HG03103 (cell line): ENCODE measurements around the gene EIF3L.

ENCODE experiments used
- ATAC-seq: cut with Tn5 transposase; IDR thresholded peaks from one replicate; pipeline ENCODE4 v1.9.1; 2021; ENCODE audit warnings: low read depth; ENCODE audit not compliant: unreplicated experiment

Gene EIF3L

DNA sequence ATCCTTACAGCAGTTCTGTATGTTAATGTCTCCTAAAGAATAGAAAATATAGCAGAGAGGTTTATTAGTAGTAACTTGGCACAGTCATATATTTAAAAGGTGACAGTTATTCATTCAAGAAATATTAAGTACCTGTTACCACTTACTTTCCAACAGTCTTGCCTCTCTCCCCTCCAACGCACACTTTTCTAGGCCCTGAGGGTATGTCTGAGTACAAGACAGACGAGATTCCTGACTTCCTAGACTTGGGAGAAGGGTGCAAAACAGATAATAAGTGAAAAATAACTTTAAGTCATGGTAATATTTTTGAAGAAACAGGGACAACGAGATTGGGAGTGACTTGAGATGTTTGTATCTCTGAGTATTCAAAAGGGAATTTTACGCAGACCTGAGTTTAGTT, 1.6 kb downstream of the EIF3L start:
- no peak for ATAC-seq

DNA sequence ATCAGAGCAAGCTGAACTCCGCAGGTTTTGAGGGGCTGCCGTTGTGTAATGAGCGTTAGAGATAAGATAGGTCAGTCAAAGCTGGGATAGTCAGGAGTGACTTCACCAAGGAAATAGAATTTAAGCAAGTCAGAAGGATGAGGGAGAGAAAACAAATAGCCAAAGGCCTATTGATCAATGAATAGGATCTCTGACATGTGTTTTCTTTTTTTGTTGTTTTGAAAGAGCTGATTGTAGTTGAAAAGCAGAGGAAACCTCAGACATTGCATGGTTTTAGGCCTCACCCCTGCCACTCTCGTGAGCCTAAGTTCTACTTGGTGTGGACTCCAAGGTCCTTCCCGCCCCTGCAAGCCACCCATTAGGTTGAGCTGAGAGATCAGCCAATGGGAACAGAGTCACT, 3.2 kb downstream of the EIF3L start:
- no peak for ATAC-seq

DNA sequence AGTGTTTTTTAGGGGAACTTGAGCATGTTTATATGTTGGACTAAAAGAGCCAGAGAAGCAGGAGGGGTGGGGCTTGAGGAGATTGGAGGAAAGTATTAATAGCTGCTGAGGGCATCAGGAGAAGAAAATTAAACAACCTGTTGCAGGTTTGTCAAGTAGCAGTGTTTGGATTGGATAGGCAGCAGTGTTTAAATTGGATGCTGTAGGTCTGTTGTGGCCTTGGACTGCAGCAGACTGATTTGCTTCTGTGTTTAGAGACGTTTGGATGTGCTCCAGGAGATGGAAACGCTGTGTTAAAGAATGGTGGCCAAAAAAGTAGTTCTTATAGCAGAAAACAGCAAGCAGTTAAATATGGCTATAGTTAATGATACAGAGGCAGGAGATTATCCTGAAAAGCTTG, 5.7 kb downstream of the EIF3L start:
- ATAC-seq = no peak

DNA sequence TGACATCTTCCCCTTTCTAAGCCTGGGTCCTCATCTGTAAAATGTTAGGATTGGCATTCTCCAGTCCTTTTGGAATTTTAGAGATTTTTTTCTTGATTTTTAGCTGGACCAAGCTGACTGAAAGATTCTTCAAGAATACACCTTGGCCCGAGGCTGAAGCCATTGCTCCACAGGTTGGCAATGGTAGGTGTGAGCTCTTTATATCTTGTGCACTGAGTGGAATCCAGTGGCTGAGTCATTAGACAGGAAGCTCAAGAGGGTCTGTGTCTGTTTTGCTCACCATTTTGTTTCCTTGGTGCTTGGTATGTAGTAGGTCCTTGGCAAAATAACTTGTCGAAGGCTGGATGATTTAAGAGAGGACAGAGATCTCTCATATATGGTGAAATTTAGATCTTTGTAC, 6.2 kb downstream of the EIF3L start:
- ATAC-seq = no peak

DNA sequence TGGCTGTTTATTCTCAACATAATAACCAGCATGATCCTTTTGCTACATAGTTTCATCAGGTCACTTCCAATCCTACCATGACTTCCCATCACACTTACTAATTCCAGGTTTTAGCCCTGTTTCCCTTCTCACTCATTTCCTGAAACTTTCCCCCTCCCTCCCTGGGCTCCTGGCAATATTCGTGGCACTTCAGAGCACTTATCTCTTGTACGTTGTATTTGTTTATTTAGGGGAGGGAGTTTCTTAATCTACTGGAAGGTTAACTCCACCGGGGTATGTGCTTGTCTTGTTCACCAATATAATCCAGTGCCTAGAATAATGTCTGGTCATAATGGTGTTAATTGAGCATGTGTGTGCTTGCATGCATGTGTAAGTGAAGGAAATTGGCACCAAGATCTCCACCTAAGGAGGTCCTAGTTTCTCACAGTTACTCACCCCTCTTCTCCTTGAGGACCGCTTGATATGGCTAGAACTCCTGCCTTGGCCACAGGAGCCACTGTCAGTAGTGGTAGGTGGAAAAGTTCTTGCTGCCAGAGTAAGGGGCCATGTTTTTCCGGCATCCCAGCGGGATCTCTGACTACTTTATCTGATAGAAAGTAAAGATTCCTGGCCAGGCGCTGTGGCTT, 11.7 kb downstream of the EIF3L start:
- no peak for ATAC-seq

DNA sequence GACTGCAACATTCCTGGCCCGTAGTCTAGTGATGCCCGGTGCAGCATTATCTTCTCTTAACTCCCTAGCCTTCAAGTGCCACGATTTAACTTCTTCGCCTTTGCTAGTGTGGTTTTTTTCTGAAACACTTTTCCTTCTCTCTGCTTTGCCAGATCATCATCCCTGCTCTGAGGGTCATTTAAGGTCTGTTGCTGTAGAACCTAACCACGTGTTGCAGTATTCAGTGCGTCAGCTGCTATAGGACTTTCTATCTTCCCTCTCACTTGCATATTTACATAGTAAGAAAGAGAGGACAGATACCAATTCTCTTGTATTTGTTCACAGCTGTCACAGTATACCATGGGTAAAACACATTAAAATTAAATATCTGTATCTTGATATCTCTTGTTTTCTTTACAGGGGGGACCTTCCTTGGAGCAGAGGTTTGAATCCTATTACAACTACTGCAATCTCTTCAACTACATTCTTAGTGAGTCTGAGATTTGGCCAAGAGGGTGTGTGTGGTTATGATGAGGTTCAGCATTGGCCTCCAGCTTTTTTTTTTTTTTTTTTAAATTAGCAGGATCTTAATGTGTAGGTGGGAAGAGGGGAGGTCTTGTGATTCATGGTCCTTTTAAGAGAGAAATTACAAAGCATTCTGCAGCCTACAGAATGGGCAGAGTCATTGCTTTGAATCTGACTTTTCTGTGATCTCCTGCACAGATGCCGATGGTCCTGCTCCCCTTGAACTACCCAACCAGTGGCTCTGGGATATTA, 13.5 kb downstream of the EIF3L start:
- ATAC-seq = no peak

DNA sequence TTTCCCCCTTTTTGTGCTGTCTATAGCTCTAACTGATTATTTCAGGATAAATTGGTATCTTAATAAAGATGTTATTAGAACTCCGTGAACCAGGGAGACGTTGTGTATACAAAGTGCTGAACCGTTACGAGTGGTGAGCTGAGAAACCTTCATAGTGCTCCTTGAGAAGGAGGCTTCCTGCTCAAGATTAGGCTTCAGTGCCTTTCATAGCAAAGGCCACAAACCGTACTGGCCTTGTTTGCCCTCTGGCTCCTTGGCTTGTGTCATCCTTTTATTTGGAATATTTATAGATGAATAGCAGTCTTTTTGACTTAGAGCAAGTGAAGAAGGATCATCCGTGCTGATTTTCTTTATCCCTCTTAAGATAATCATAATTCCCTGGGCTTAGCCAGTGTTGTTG, 16.3 kb downstream of the EIF3L start:
- no peak for ATAC-seq

DNA sequence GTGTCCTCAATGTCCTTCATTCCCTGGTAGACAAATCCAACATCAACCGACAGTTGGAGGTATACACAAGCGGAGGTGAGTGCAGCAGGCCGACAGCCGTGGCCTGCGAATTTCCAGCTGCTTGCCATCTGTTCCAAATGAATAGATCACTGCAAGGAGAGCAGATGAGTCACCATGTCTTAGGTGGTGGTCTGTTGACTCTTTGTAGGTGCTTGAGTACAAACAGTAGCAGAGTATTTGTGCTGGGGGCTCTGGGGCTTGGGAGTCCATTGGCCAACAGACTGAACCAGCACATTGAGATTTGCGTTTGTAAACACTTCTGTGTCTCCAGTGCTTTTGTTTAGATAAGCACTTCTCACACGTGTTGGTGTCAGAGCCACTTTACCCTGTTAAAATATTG, 21.1 kb downstream of the EIF3L start:
- no peak for ATAC-seq

DNA sequence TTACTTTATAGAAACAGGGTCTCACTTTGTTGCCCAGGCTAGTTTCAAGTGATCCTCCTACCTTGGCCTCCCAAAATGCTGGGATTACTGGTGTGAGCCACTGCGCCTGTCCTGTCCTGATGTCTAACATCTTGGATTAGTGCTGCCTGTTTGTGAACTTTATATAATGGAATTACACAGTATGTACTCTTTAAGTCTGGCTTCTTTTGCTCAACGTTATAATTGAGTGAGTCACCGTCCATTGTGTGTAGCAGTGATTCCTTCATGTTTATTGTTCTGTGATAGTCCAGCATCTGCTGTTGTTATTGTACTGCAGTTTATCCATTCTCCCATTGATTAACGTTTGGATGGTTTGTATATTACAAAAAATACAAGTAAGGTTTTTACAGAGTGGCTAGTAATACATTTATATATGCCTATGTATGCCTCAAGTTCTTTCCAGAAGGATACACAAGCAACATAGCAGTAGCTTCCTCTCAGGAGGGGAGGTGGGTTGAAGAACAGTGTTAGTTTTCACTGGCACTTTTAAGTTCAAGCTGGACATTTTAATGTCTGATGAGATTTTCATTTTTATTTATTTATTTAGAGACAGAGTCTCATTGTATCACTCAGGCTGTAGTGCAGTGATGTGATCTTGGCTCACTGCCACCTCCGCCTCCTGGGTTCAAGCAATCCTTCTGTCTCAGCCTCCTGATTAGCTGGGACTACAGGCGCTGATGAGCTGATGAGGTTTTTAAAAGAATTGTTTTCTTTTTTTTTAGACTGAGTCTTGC, 31.6 kb downstream of the EIF3L start:
- no peak for ATAC-seq

DNA sequence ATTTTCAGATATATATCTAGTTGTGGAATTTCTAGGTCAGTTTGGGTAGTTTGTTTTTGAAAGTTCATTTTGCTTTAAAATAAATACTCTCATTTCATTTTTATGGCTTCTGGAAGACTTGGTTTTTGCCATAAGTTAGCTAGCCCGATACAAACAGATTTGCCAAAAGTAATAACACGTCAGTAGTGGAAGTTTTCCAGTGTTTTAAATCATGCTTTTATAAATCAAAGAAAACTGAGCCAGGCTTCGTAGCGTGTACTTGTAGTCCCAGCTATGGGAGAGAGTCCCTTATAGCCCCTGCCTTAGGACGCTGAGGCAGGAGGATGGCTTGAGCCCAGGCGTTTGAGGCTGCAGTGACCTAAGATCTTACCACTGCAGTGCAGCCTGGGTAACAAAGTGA, 35.2 kb downstream of the EIF3L start:
- no peak for ATAC-seq

DNA sequence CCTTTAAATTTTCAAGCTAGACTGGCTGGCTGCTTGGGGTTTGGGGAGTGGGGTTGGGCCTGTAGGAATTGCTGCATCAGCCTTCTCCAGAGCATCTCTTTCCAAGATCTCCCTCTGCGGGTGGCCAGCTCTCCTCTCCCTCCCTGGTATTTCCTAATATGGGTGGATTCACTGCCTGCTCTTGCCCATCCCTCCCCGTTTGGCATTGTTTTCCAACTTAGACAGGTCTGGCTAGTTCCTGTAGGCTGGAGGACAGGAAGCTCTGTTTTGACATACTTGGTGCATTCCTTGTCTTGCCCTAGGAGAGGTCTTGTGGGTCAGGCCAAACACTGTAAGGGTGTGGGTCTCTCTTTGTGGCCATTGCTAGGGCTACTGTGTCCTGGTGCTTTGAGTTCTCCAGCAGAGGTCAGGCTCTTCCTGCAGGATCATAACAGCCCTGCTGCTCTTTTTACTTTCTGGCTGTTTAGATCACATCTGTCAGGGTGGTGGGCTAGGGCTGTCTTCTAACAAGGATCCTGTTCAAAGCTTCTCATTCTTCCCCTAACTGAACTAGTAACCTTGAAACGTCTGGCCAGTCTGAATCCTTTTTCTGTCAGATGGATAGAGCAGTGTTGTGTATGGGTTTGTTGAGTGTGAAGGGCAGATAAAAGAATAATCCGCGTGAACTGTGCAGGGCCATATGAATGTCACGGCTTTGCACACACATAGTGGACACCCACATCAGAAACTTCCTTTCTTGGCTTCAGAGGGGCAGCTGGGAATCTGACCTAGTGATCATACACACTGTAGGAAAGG, 38.6 kb downstream of the EIF3L start:
- no peak for ATAC-seq

DNA sequence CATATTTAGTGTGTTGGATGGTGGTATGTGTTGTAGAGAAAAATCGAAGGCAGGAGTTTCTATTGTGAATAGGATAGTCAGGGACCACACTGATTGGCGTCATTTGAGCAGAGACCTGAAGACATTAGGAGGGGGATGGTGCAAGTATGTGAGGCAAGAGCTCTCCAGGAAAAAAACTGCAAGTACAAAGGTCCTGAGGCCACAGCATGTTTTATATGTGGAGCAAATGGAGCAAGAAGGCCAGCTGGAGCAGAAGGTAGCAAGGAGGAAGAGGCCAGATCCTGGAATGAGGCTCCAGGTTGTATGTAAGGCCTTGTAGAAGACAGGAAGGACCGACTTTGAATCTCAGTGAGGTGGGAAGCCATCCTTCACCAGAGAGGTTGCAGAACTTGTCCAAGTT, 42.7 kb downstream of the EIF3L start:
- ATAC-seq = no peak

DNA sequence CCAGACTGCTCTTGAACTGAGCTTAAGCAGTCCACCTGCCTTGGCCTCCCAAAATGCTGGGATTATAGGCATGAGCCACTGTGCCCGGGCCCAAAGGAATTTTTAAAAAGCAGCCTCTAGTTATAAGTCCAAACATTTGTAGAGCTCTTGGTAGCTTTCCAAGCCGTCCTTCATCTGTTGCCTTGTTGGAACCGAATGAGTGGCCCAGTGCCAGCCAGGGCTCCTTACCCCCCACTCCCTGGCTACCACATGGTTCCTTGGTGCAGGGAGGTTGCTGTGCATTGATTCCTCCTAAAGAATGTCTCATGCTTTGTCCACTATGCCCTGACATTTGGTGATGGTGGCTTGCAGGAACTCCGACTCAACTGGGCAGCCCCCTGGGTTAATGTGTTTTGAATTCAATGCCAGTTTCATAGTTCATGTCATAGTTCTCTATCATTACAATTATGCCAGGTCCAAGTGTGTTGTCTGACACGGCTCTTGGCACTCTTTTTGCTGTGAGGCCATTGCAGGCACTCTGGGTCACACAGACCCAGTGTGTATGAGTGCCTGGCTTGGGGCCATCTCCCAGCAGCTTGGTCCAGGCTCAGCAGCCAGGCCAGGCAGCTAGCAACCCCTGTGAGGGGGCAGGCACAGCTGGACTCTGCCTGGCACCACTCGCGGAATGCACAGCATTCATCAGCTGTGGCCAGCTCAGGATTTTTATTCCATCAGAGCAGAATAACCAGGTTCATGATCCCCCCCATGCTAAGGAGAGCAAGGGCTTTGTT, 43.5 kb downstream of the EIF3L start:
- ATAC-seq = no peak

DNA sequence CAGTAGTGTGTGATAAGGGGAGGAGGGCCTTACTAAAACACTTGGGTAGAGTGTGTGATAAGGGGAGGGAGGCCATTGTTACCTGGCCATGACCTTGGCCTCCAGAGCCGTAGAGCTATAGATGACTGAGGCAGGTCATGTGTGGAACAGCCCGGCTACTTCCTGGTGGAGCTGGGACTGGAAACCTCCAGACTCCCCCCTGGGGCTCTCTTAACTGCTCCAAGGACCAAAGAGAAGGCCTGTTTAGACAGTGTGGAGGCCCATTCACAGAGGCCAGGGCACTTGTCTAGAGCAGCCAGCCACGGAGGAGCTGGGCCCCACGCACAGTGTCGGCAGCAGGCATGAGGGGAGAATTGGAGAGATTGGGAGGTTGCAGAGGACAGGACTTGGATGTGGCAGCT, 44.4 kb downstream of the EIF3L start:
- ATAC-seq = no peak

DNA sequence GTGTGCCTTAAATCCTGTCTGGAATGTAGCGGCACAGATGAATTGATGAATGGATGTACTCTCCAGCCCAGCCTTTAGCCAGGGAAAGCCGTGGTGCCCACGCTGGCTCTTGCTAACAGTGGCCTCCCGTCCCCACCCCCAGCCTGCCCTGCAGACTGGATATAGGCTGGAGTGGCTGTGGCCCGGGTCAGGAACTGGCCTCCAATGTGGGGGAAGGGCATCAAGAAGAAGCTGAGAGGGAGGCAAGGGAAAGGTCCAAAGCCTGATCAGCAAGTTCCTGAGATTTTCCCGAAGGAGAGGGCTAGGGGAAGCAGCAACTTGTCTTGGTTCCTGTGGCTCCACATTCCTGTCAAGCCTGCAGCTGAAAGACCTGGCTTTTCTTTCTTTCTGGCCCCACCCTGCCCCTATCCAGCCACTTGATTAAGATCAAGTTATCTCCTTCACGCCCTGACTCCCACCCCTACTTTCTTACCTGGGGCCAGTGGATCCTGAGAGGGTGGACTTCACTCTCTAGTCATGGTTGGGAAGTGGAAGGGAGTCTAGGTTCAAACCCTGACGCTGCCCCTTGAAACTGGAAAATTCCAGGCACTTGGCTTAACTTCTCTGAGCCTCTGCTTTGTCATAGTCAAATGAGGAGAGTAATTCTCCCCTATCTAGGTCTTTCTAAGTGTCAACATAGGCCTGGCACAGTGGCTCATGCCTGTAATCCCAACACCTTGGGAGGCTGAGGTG, 45.9 kb downstream of the EIF3L start:
- no peak for ATAC-seq

DNA sequence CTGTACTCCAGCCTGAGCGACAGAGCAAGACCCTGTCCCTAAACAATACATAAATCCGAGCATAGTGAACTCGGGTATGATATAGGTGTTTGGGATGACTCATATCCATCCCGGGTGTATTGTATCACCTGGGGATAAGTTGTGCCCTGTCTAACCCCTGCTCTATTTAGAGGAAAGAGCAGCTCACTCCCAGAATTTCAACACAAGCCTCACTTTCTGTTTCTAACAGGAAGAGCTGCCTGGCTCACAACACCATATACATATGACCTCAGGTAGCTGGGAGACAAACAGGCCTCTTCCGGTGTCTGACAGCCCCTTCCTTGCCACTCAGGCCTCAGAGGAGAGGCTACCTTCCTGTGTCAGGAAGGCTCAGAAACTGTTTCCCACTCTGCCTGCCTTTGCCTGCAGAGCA, 47.0 kb downstream of the EIF3L start:
- ATAC-seq = no peak

DNA sequence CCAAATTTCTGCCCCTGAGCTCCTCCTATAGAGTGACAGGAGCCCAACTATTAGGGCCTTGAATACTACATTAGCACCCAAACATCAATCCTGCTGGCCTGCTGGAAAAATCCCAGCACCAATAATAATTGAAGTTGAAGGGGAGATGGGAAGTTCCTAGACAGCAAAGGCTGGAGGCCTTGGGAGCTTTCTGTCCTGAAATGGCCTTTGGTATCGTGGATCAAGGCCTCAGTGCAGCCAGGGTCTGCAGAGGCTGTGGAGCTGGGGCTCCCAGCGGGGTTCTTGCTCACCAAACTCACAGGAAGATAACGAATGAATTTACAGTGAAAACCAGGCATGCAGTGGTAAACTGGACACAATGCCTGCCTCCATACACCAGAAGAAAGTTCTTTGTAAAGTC, 47.7 kb downstream of the EIF3L start:
- no peak for ATAC-seq

DNA sequence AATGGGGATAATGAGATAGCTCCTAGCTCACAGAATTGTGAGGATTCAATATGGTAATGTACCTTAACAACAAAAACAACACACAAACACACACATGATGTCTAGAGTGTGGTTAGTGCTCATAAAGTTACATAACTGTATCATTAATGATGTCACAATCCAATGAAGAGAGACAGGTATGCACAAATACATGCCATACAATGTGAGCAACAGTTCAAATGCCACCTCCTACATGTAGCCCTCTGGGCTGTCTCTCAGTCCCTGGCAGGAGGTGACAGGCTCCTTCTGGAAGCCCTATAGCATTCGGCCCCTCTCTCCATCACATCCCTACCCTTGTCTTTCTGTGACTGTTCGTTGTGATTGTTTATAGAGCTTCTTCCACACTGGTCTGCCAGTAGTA, 48.6 kb downstream of the EIF3L start:
- no peak for ATAC-seq

DNA sequence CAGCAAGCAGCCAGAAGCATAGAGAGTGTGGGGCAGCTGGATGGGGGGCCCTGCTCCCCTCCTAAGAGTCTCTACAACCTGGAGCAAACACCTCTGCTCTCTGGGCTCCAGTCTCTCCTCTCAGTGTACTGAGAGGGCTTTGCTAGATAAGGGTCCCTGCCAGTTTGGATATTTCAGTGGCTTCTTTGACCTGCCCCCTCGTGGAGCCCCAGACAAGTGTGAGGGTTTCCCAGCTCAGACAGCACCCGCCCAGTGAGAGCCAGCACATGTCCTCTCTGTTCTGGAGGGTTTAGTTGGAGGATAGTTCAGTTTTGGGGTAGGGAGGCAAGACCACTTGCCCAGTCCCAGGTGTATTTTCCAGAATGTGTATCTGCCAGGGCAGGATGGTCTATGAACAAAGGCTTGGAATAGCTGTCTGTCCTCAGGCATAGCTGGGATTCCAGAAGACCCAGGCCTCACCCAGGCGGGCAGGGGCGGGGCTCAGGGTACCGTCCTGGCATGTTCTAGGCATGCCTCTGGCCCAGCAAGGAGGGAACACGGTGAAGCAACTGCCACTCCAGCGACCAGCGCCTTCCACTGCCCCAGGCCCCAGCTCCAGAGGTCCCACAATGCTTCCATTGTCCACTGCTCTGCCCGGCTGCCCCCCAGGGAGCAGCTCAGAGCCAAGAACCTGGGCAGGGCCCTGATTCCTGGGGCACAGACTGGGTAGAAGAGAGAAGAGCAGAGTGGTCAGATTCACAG, 49.4 kb downstream of the EIF3L start:
- ATAC-seq = no peak
